ENCODE results near the gene CALY. TPM values are rescaled to one million over a fixed set of nuclear protein-coding genes. Genes with fewer than 3 reads are reported as not detected.

The CALY gene
- total RNA-seq, 1 experiment from 2014 or later = not detected

GRCh38 chr10:133310789-133311188 is 25.9 kb downstream of the CALY start:
- H3K9me3 ChIP-seq = no peaks in the 10 kb centered on the region
- POLR2A ChIA-PET = no interaction called here
- no peak for DNase-seq
- Mint-ChIP-seq H3K27ac (ENCODE audit: unreplicated experiment) (no peak overlapping the region), H3K4me1 (ENCODE audit: low read depth, unreplicated experiment) (peaks cover 7% of the 10 kb centered on the region), H3K27me3 (ENCODE audit: insufficient read depth, unreplicated experiment) (no peaks in the 10 kb centered on the region), H3K36me3 (ENCODE audit: insufficient read depth, unreplicated experiment) (peaks cover 47% of the 10 kb centered on the region), H3K9me3 (ENCODE audit: unreplicated experiment) (no peaks in the 10 kb centered on the region), H3K4me3 (ENCODE audit: unreplicated experiment) (no peak overlapping the region)
- BruUV-seq (replicated peaks) = no TSS peak
- H3K36me3 ChIP-seq (ENCODE audit: control insufficient read depth, insufficient read depth, low read length) = peaks cover 6% of the 10 kb centered on the region
- H3K27me3 ChIP-seq (replicated peaks; ENCODE audit: control insufficient read depth, insufficient read depth, low read length) = no peaks in the 10 kb centered on the region
- intact Hi-C loops (cut with micrococcal nuclease; ENCODE audit: unreplicated experiment) = no loop called here
- peaks cover 7% of the 10 kb centered on the region for H3K4me1 ChIP-seq
- CTCF ChIA-PET = no interaction called here
- no peak overlapping the region for H3K4me3 ChIP-seq (ENCODE audit: low read depth, low read length)
- TF ChIP-seq CTCF (IDR thresholded peaks at IDR 0.05; ENCODE audit: insufficient read depth in 1 of 2, low read depth in 1 of 2, low read length in 1 of 2, severe bottlenecking in 1 of 2, unreplicated experiment in 1 of 2) = no peak

GRCh38 chr10:133310399-133310755 is 26.3 kb downstream of the CALY start:
- Mint-ChIP-seq H3K9me3 (ENCODE audit: unreplicated experiment) (no peaks in the 10 kb centered on the region), H3K27ac (ENCODE audit: unreplicated experiment) (no peak overlapping the region), H3K4me1 (ENCODE audit: low read depth, unreplicated experiment) (peaks cover 10% of the 10 kb centered on the region), H3K36me3 (ENCODE audit: insufficient read depth, unreplicated experiment) (peaks cover 47% of the 10 kb centered on the region), H3K4me3 (ENCODE audit: unreplicated experiment) (no peak overlapping the region), H3K27me3 (ENCODE audit: insufficient read depth, unreplicated experiment) (no peaks in the 10 kb centered on the region)
- no peak for TF ChIP-seq CTCF (IDR thresholded peaks at IDR 0.05; ENCODE audit: insufficient read depth in 1 of 2, low read depth in 1 of 2, low read length in 1 of 2, severe bottlenecking in 1 of 2, unreplicated experiment in 1 of 2)
- Histone ChIP-seq H3K27me3 (replicated peaks; ENCODE audit: control insufficient read depth, insufficient read depth, low read length) (no peaks in the 10 kb centered on the region), H3K4me3 (ENCODE audit: low read depth, low read length) (no peak overlapping the region), H3K4me1 (peaks cover 7% of the 10 kb centered on the region), H3K36me3 (ENCODE audit: control insufficient read depth, insufficient read depth, low read length) (peaks cover 6% of the 10 kb centered on the region), H3K9me3 (no peaks in the 10 kb centered on the region)
- DNase-seq = no peak
- CTCF ChIA-PET = no interaction called here
- intact Hi-C loops (cut with micrococcal nuclease; ENCODE audit: unreplicated experiment) = no loop called here
- POLR2A ChIA-PET = no interaction called here
- no TSS peak for BruUV-seq (replicated peaks)

- ChIA-PET POLR2A (no interaction called here), CTCF (no interaction called here)
- Histone ChIP-seq H3K27me3 (replicated peaks; ENCODE audit: control insufficient read depth, insufficient read depth, low read length) (no peaks in the 10 kb centered on the region), H3K9me3 (no peaks in the 10 kb centered on the region), H3K36me3 (ENCODE audit: control insufficient read depth, insufficient read depth, low read length) (peaks cover 6% of the 10 kb centered on the region), H3K4me3 (ENCODE audit: low read depth, low read length) (no peak overlapping the region), H3K4me1 (peaks cover 7% of the 10 kb centered on the region)
- no TSS peak for BruUV-seq (replicated peaks)
- no peak for DNase-seq
- Mint-ChIP-seq H3K9me3 (ENCODE audit: unreplicated experiment) (no peaks in the 10 kb centered on the region), H3K27ac (ENCODE audit: unreplicated experiment) (no peak overlapping the region), H3K36me3 (ENCODE audit: insufficient read depth, unreplicated experiment) (peaks cover 47% of the 10 kb centered on the region), H3K4me1 (ENCODE audit: low read depth, unreplicated experiment) (peaks cover 15% of the 10 kb centered on the region), H3K27me3 (ENCODE audit: insufficient read depth, unreplicated experiment) (no peaks in the 10 kb centered on the region), H3K4me3 (ENCODE audit: unreplicated experiment) (peak overlapping the region; percentile 99)
- intact Hi-C loops (cut with micrococcal nuclease; ENCODE audit: unreplicated experiment) = loop anchor here (1.0 to 5.0 kb wide), 5 partner anchors 48 to 168 kb away; partner anchors contain the start of genes MTG1 and PAOX
- no peak for TF ChIP-seq CTCF (IDR thresholded peaks at IDR 0.05; ENCODE audit: insufficient read depth in 1 of 2, low read depth in 1 of 2, low read length in 1 of 2, severe bottlenecking in 1 of 2, unreplicated experiment in 1 of 2)
Measured at GRCh38 chr10:133309720-133310398, 26.8 kb downstream of the CALY start.

Data from Caco-2 (cell line).